ENCODE results near the gene B9D1. TPM values are rescaled to one million over a fixed set of nuclear protein-coding genes. Genes with fewer than 3 reads are reported as not detected.

The B9D1 gene
- total and polyA plus RNA-seq, 2 of the 13 experiments (the other 11 are each of a cell fraction or from before 2014, with no cell fraction given): 27.7 to 31.1 TPM

DNA sequence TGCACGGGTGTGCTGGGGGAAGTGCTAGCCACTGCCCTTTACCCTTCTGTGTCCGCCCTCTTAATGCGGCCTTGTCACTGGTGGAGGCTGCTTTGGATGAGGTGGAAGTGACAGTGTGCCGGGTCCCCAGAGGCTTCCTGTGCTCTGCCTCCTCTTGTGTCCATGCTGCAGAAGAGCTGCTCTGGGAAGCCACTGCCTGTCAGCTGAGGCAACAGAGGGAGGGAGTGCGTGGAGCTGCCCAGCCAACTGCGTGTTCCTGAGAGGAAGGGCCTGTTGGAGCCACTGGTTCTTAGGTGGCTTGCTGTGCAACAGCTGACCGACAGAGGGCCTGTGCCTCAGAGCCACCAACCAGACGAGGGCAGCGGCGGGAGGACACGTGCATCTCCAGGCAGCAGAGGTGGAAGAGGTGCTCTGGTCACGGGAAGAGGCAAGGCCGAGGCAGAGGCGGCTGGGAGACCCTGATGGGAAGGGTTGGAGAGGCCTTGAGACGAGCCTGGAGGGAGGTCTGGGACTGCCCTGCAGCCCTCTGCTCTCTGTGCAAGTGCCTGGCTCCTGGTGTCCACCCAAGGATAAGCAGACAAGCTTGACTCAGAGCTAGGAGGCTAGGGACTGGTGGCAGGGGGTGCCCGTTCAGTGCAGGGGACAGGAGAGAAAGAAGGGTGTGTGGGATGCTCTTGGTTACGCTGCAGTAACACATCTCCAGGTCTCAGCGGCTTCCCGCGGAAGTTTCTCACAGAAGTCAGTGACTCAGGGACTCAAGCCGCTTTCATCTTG is 25.4 kb downstream of the B9D1 start (continued):
- no peak for TF ChIP-seq ATF7 (IDR thresholded peaks at IDR 0.05)
- no peak for TF ChIP-seq ATF7 (CRISPR knock-in tag; IDR thresholded peaks at IDR 0.05)
- no peak for TF ChIP-seq JUNB (CRISPR knock-in tag; IDR thresholded peaks at IDR 0.05; ENCODE audit: borderline replicate concordance)
- TF ChIP-seq PTBP1 (IDR thresholded peaks at IDR 0.05; ENCODE audit: low read depth, low read length, poor library complexity, severe bottlenecking): peak; percentile 29
- TF ChIP-seq USF2 (IDR thresholded peaks at IDR 0.05; ENCODE audit: low read depth, low read length): peak; percentile 40
- no peak for TF ChIP-seq USF2 (CRISPR knock-in tag; IDR thresholded peaks at IDR 0.05; ENCODE audit: borderline replicate concordance)
- peak; percentile 89; the same call in 1 of the 2 replicates for TF ChIP-seq TRAFD1 (CRISPR knock-in tag; IDR thresholded peaks at IDR 0.05; ENCODE audit: borderline replicate concordance)
- peak; percentile 56; the same call in 1 of the 2 replicates for TF ChIP-seq ATRX (CRISPR knock-in tag; IDR thresholded peaks at IDR 0.05; ENCODE audit: borderline replicate concordance)
- TF ChIP-seq ZNF17 (CRISPR knock-in tag; IDR thresholded peaks at IDR 0.05): no peak
- TF ChIP-seq XRCC5 (optimal IDR thresholded peaks at IDR 0.05; ENCODE audit: low read length): peak; percentile 88
- TF ChIP-seq DR1 (CRISPR knock-in tag; IDR thresholded peaks at IDR 0.05): peak; percentile 58; the same call in 1 of the 2 replicates
- peak; percentile 70; the same call in 1 of the 2 replicates for TF ChIP-seq ARID4A (CRISPR knock-in tag; IDR thresholded peaks at IDR 0.05; ENCODE audit: borderline replicate concordance)
- TF ChIP-seq THAP7 (CRISPR knock-in tag; IDR thresholded peaks at IDR 0.05): peak; percentile 79; the same call in 1 of the 2 replicates
- TF ChIP-seq ZNF781 (CRISPR knock-in tag; IDR thresholded peaks at IDR 0.05; ENCODE audit: borderline replicate concordance, not compliant biosample characterization): peak; percentile 78
- peak; percentile 58; the same call in 1 of the 2 replicates for TF ChIP-seq KLF6 (CRISPR knock-in tag; IDR thresholded peaks at IDR 0.05)
- peak; percentile 36 for TF ChIP-seq SKI (IDR thresholded peaks at IDR 0.05; ENCODE audit: partially characterized antibody)
- no peak for TF ChIP-seq HDAC6 (IDR thresholded peaks at IDR 0.05; ENCODE audit: low read depth, low read length)
- no peak; the same call in 1 of the 2 replicates for TF ChIP-seq HOXA9 (CRISPR knock-in tag; IDR thresholded peaks at IDR 0.05; ENCODE audit: borderline replicate concordance)
- peak; percentile 91 for TF ChIP-seq ZNF891 (CRISPR knock-in tag; IDR thresholded peaks at IDR 0.05)
- TF ChIP-seq ZNF558 (CRISPR knock-in tag; IDR thresholded peaks at IDR 0.05; ENCODE audit: borderline replicate concordance): peak; percentile 63; the same call in 1 of the 2 replicates
